GM12864 (cell line): ENCODE results near the gene TRIM25.

Experiments used
- DNase-seq: peaks from one replicate; pipeline ENCODE4 v3.0.0-alpha.2; 2011; ENCODE audit warnings: low read depth
- H3K4me3 ChIP-seq: 2 replicates; pipeline ENCODE4 v1.5.1; 2011; ENCODE audit warnings: mild to moderate bottlenecking, low read depth, low read length, control low read depth
- TF ChIP-seq, protein P1 (sequence below): IDR thresholded peaks from 2 replicates; pipeline ENCODE4 v1.5.1; 2011; ENCODE audit warnings: low read depth, mild to moderate bottlenecking, moderate library complexity, low read length, control low read depth, inconsistent platforms; ENCODE audit errors: missing control alignments

The TRIM25 gene

DNA sequence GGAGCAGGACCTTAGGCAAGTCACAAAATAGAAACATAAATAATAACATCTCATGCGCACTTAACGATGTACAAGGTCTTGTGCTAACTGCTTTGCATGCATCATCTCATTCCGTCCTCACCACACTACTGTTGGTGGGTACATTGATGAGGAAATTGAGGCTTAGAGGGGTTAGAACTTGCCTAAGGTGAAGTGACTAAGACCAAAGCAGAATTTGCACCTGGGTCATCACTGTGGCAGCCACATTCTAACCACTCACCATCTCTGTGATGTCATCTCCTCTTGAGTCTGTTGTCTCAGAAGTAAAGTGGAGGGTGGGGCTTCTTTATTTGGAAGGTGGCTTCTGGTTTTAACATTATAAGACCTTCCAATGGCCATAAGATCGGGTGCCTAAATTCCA, 20.4 kb upstream of the TRIM25 start:
- TF ChIP-seq, protein P1, sequence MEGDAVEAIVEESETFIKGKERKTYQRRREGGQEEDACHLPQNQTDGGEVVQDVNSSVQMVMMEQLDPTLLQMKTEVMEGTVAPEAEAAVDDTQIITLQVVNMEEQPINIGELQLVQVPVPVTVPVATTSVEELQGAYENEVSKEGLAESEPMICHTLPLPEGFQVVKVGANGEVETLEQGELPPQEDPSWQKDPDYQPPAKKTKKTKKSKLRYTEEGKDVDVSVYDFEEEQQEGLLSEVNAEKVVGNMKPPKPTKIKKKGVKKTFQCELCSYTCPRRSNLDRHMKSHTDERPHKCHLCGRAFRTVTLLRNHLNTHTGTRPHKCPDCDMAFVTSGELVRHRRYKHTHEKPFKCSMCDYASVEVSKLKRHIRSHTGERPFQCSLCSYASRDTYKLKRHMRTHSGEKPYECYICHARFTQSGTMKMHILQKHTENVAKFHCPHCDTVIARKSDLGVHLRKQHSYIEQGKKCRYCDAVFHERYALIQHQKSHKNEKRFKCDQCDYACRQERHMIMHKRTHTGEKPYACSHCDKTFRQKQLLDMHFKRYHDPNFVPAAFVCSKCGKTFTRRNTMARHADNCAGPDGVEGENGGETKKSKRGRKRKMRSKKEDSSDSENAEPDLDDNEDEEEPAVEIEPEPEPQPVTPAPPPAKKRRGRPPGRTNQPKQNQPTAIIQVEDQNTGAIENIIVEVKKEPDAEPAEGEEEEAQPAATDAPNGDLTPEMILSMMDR: no peak

DNA sequence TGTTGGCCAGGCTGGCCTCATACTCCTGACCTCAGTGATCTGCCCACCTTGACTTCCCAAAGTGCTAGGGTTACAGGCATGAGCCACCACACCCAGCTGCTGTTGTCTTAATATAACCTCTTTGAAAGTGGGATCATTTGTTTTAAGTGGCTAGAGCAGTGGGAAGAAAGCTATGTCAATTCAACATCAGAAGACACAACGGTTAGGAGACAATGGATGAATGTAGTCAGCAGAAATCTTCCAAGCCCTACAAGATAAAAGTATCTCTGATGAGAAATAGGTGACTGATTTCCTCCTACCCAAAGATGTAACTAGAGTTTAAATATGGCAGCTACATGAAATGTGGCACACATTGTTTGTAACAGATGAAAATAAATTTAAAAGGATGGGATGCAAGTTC, 20.0 kb upstream of the TRIM25 start:
- no peak for DNase-seq
- H3K4me3 ChIP-seq: no peak overlapping the region

More for the DNA sequence above, 20.4 kb upstream of the TRIM25 start:
- no peak overlapping the region for H3K4me3 ChIP-seq
- no peak for DNase-seq

DNA sequence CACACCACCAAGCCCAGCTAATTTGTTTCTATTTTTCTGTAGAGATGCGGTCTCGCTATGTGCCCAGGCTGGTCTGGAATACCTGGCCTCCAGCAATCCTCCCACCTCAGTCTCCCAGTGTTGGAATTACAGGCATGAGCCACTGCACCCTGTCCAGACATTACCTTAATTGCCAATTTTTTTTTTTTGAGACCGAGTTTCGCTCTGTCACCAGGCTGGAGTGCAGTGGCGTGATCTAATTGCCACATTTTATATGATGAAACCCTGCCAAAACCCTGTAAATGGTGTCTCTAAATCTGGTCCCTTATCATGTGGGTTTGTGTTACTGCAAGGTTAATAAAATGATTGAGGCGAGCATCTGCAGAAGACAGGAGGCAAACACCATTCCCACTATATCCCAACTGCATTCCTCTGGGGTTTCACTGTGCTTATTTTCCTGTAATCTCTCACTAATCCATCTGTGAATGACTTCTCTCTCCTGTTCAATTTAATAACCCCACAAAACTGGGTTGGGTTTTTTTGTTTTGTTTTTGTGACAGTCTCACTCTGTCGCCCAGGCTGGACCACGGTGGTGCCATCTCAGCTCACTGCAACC, 19.4 kb upstream of the TRIM25 start:
- no peak overlapping the region for H3K4me3 ChIP-seq
- TF ChIP-seq, protein P1: no peak
- no peak for DNase-seq

More for the DNA sequence above, 20.0 kb upstream of the TRIM25 start:
- TF ChIP-seq, protein P1: no peak

DNA sequence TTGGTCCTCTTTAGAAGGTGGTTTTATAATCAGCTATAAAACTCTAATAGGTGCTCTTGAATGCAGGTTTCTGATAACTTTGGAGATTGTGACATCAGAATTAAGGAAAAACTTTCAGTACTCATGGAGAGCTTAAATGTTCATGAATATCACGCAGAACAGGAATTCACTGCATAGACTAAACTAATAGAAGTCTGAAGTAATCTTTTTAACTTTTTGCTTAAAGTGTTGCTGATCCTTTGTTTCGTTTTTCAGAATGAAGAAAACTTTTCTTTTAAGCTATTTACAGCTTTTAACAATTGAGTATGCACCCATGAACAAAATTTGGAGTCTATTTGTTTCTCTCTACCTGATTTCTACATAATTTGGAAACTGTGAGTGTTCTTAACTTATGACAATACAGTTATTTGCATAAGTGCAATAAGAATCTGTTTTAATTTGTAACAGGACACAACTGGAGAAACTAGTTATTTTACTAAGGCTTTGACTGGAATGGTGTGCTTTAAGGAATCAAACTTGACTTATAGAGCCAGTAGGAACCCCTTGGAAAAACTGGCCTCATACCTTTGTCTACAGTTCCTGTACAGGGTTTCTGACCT, 17.0 kb upstream of the TRIM25 start:
- no peak for DNase-seq
- no peak overlapping the region for H3K4me3 ChIP-seq

DNA sequence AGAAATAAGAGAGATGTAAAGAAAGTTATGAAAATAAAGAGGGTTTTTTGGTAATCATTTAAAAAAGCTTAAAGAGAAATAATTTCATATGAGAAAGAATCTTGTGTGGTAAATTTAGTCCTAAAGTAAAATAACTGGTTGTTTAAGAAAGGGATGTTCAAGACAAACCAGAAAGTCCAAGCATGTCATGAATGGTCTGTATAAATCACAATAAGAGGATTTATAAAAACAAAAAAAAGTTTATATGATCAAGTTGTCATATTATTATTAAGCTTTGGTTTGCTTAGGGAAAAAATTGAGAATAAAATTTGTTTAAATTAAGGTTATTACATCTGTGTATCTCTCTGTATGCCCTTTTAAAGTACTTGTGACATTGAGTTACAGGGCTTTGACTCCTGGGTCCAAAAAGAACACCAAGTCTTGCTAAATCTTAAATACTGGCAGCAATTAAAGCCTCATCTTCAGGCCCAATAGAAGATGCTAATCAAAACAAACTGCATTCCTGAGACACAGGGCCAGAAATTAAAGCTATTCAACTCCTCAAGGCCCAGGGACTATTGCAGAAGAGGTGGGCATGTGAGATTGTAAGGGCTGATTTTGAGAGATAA, 15.6 kb upstream of the TRIM25 start:
- no peak overlapping the region for H3K4me3 ChIP-seq
- no peak for DNase-seq
- TF ChIP-seq, protein P1: no peak

More for the DNA sequence above, 17.0 kb upstream of the TRIM25 start:
- TF ChIP-seq, protein P1: no peak

DNA sequence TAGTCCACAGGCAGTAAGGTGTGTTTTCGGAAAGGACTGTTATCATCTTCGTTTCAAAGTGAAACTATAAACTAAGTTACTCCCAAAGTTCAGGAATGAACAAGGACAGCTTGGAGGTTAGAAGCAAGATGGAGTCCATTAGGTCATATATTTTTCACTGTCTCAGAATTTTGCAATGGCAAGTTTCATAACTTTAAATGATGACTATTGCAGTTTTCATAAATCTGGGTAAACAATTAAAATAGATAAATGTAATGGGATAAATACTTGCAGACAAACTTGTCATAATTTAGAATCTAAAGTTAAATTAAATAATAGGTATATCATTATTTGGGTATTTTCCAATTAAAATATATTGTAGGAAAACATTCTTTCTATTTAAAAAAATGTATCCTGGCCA, 14.7 kb upstream of the TRIM25 start:
- H3K4me3 ChIP-seq: no peak overlapping the region
- TF ChIP-seq, protein P1: no peak
- no peak for DNase-seq
